Limb (tissue), 2 donors: Measurements from ENCODE around the gene RNF111.

ENCODE experiments used
- DNase-seq, 2 donors: peaks; one replicate each; pipeline ENCODE4 v3.0.0-alpha.2; 2016; ENCODE audit errors: extremely low spot score in 2 of 2

RNF111 gene

DNA sequence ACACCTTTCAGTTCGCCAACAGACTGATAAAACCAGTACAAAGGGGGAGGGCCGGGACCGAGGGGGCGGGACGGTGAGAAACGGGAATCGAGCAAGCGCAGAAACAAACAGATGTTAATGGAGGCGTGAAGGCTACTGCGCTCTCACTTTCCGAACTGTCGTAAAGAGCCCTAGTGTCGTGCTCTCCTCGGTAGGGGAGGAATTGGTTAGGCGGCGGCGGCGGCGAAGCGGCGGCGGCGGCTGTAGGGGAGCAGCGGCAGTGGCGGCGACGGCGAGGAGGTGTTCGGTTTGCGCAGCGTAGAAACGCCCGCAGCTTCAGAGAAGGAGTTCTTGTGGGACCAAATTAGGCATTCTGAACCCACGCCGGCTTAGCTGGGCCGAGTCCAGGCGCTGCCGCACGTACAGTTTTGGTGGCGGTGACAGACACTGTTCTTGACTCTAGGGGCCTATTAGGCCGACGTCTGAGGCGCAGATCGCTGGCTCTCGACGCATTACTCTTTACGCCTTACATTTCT, at the start of gene RNF111:
Gene RNF111 (plus strand): TSS at position 173 of the 515 bp plus-strand sequence. CDS start 43,160 bp downstream, outside the sequence.
- DNase-seq, result peak; percentile 90 to 97

DNA sequence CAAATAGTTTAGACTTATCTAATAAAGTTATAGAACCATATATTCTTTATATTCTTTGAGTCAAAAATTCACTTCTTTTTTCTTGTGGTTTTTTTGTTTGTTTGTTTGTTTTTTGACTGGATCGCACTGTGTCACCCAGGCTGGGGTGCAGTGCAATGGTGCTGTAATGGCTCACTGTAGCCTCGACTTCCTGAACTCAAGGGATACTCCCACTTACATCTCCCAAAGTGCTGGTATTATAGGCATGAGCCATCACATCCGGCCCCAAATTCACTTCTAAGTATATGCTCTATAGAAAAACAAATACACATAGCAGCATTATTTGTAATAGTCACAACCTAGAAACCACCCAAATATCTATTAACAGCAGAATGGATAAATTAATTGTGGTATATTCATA, 40.3 kb upstream of the RNF111 start:
- no peak for DNase-seq

DNA sequence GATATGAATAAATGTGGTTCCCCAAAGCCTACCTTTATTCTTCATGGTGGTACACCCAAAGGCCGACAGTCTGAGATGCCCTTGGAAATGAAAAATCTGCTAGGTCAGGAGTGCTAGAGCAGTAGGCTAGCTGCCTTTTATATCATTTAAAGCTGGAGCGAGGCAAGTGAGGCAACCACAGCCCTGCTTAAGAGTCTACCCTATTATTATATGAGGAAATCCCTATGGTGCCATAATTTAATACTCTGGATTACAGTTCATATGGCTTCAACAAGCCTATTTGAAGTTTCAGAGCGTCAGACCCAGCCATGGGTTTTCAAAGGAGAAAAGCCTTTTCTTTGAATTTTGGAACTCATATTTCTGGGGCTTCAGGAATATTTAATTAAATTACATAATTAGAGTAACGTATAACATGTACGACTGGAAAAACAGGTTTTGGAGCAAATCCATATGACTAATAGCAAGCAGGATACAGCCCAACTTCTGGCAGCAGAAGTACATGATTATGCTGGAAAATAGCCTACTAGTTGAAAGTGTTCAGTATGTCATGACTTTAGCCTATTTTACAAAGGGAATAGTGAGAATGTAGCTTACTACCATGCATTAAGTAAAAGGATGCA, 36.0 kb upstream of the RNF111 start:
- peak in 1 of 2 donors; percentile 60 for DNase-seq

DNA sequence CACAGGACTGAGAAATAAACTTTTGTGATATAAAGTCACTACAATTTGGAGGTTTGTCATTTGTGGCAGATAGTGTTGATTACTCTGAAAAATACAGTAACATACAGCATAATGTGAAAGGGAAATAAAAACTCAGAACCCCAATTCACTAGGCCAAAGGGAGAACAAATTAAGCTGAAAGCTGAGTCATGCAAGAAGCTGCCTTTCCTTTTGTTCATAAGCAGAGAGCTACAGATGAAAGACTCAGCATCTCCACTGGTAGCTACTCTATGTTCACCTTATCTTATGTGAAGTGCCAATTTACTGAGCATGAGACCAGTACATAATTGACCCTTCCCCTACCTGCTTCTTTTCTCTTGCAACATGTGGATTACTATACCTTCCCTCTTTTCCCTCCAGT, 34.7 kb upstream of the RNF111 start:
- DNase-seq, result no peak

DNA sequence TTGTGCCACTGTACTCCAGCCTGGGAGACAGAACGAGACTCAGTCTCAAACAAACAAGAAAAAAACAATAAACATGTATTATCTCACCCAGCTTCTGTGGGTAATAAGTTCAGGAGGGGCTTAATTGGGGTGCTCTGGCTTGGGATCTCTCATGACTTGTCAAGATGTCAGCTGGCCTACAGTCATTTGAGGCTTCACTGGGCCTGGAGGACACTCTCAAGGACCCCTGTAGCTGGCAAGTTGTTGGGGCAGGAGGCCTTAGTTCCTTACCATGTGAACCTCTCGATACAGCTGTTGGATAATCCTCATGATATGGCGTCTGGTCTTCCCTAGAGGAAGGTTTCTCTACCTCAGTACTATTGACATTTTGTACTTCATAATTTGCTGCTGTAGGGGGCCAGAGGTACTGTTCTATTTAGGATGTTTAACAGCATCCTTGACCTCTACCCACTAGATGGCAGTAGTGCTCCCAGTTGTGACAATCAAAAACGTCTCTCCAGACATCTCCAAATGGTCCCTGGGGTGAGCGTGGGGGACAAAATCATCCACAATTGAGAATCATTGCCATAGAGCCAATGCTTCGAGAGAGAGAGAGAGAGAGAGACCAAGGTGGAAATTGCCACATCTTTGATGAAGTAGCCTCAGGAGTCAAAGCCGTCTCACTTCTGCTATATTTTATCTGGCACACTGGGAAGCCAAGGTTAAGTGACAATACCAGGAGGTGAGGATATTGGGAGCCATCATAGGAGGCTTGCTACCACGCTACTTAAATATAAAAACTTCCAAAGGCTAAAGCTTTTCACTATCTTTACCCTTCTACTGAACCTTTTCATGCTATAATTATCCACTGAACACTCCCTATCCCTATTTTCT, 30.1 kb upstream of the RNF111 start:
- peak; percentile 32 to 36 for DNase-seq

DNA sequence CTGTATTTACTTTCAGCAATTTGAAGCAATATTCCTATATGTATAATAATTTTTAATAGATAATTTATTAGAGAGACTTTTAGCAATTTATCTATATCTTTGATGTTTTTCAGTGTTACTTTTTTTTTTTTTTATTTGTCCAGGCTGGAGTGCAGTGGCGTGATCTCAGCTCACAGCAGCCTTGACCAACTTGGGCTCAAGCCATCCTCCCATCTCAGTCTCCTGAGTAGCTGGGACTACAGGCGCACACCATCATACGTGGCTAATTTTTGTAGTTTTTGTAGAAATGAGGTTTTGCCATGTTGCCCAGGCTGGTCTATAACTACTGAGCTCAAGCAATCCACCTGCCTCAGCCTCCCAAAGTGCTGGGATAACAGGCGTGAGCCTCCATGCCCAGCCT, 28.7 kb upstream of the RNF111 start:
- DNase-seq, result no peak

DNA sequence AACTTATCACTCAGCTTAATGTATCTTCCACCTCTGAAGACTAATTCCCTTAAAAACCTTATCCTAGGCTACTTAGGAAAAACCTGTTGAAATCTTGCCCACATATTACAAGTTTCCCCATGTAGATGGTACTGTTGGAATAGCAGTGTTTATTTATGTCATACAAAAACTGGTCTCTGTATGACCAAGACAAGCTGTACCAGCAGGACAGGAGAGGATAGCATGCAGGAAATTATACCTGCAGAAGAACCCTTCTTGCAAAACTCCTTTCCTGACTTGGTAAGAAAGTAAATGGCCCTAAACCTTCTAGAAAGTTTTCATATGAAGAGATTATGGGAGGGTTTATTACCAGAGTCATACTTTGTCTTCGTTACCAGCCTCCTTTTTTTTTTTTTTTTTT, 25.3 kb upstream of the RNF111 start:
- no peak for DNase-seq

DNA sequence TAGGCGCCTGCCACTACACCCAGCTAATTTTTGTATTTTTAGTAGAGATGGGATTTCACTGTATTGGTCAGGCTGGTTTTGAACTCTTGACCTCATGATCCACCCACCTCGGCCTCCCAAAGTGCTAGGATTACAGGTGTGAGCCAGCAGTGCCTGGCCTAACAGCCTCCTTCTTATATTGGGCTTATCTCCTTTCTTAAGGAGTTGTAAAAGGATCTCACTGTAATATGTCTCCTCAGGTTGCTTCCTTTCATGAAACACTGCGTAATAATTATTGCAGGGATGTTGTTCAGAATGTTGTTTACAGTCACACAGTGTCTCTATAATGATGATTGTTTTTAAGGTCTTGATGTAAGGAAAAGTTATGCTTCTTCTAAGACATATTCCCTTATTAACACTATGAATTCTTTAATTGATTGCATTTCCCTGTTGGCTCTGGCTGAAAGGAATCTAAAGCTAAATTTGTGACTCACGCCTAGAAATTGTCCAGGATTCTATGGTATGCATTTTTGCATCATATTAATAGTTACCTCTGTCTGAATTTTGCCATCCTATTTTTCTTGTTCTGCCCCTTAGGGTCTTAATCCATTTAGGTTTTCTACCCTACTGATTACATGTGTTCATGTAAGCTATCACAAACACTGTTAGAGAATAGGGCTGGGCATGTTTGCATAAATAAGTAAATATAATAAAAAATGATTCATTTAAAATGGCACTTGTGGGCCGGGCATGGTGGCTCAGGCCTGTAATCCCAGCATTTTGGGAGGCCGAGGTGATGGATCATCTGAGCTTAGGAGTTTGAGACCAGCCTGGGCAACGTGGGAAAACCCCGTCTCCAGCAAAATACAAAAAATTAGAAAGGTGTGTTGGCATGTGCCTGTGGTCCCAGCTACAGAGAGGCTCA, 24.5 kb upstream of the RNF111 start:
- DNase-seq, result no peak

DNA sequence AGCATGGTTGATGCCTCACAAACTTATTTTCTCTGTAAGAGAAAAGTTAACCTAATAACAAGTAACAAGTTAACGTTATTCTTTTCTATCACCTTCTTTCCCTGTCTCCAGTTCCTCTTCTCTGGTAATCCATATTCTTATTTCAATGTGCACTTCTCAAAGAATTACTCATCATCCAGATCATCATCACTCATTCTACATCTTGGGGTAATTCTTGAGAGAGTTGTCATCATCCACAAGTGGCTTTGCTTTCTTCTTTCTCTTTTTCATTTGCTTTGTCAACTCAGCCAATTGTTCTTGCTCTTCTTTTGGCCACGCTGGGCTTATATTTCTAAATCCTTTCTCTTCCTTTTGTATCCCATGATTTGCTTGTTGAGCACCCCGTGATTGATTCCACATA, 20.8 kb upstream of the RNF111 start:
- no peak for DNase-seq

DNA sequence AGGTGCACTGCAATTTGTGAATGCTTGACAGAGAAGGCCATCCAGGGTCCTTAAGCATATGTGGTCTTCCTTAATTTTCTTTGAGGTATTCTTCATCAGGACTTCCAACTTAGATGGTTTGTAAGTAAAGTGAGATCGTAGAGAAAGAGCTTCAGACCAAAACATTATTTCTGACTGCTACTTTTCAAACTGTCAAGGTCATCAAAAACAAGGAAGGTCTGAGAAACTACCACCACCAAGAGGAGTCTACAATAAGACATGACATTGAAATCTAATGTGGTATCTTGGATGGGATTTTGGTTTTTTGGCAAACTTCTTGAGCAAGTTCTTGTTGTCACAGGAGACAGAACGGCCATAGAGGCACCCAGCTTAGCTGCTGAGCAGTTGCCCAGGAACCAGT, 20.0 kb upstream of the RNF111 start:
- DNase-seq, result no peak

DNA sequence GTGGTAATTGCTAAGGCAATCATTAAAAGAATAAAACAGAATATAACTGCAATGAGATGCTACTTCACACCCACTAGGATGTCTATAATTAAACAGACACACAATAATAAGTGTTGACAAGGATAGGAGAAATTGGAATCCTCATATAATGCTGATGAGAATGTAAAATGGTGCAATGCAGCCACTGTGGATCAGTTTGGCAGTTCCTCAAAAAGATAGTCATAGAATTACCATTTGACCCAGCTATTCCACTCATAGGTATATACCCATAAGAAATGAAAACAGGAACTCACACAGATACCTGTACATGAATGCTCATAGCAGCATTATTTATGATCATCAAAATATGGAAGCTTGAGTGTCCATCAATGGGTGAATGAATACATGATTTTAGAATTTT, 9.6 kb upstream of the RNF111 start:
- DNase-seq, result no peak

DNA sequence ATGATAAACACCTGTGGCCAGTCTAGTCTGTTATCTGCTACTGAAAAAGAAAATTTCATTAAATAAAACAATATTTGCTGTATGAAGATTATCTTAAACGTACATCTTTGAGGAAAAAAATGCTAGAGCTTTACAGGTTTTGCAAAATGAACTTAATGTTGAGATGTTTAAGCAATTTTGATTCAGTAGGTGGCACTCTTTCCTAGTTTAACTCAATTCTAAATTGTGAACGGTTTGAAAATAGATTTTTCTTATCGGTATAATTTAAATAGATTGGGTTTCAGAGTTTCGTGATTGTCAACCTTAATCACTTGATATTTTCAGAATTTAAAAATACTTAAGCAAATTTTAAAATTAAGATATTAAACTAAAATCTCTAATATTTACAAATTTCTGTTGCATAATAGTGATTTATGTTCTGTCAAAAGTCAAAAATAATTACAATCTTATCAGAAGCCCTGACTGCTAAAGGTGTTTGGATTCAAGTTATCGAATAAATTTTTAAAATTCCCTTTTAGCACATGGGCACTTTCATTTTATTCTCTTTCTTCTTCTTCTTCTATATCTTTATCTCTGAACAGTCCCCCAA, 7.0 kb upstream of the RNF111 start:
- DNase-seq, result peak in 1 of 2 donors; percentile 57

DNA sequence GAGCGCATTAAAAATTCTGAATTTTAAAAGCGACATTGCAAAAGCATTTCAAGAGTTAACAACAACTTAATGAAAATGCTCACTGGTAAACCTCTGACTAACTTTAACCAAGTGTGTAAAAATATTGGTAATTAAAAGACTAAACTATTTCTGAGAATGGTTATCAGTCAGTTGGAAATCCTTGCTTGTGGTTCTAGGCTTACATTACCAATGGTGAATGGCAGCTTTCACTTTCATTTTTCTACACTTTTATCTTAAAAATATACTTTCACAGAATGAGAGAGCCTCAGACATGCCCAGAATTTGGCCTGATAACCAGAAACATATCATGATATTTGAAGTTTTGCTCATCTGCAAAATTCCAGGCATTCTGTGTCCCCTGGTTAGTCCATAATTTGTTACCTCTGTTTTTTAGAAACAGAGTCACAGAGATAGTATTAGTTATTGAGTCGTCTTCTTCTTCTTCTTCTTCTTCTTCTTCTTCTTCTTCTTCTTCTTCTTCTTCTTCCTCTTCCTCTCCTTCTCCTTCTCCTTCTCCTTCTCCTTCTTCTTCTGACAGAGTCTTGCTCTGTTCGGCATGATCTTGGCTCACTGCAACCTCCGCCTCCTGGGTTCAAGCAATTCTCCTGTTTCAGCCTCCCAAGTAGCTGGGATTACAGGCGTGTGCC, 5.5 kb upstream of the RNF111 start:
- DNase-seq, result no peak

DNA sequence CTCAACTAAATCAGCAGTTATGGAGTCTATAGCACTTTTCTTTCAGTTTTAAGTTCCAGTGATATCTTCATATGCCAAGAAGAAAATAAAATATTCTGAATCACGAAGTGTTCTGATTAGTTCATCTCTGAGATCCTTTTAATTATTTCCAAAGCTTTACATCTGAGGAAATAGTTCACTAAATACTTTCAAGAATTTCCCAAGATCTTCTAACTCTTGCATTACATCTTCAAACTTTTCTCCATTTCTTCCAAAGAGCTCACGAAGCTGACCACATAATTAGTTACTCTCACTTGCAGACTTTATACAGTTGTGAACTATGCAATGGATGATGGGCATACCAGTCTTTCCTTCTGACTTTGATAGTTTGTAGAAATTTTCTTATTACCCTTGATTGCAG, 4.2 kb upstream of the RNF111 start:
- no peak for DNase-seq

DNA sequence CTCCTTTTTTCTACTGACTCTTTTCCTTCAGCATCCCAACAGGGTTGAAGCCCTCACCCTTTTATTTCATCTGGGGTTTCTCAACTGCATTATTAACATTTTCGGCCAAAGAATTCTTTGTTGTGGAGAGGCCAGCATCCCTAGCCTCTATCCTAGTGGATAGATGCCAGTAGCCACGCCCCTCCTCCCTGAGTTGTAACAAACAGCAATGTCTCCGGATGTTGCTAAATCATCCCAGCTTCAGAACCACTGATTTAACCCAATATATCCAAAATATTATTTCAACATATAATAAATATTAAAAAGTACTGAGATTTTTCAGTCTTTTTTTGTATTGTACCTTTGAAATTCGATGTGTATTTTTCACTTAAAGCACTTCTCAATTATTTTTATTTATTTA, 2.0 kb upstream of the RNF111 start:
- DNase-seq, result no peak

DNA sequence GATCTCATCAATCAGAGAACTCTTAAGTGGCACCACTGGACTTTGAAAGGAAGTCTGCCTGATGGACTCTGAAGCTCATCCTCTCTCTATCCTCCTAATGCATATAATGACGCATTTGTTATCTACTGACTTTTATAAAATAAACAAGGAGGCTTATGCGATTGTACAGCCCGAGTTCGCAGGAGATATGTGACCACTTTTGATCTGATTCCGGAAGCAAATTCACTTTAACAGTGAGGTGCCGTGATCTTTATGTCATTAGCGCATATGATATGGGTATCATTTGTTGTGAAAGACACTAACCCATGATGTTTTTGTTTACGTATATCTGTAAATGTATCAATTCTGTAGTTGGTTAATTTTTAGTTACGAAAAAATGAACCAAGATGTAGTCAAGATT, 427 bp upstream of the RNF111 start:
- no peak for DNase-seq

DNA sequence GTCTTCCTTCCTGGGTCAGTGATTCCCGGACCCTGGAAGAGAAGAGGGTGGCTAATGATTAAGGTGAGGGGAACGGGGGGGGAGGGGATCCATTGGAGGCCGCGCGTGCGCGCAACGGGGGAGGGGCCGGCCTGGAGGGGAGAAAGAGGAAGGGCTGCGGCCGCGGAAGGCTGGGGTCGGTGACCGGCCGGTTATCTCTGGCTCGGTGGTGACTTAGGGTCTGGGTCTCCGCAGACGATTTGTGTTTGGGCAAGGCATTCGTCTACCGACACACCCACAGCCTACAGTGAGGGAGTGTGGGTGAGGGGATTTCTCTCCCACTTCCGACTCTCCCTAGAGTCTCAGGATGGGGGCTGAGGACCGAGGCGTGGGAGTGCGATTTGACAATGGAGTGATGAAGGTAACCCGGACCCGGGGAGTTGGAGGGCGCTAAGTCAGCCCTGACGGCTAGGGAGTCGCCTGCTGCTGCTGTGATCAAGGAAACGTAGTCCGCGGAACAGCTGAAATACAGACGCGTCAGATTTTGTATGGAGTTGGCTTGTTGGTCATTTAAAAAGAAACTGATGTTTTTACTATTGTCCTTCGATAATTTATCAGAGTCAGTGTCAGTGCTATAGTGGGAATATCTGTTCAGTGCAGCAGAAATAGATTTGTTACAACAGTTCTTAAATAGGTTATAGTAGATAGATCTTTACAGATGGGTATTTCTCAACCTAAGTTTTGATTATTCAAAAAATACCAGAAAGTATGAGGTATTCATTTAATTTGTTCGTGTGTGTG, 733 bp downstream of the RNF111 start:
- peak; percentile 8 to 86 for DNase-seq

DNA sequence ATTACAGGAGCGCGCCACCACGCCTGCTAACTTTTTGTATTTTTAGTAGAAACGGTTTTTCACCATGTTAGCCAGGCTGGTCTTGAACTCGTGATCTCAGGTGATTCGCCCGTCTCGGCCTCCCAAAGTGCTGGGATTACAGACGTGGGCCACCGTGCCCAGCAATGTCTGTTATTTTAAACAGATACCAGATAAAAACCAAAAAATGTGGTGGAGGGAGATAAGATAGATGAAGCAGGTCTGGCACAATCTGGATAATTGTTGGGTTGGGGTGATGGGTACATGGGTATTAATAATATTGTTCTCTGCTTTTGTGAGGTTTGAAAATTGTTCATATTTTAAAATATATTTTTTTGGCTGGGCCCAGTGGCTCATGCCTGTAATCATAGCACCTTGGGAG, 4.7 kb downstream of the RNF111 start:
- DNase-seq, result no peak

DNA sequence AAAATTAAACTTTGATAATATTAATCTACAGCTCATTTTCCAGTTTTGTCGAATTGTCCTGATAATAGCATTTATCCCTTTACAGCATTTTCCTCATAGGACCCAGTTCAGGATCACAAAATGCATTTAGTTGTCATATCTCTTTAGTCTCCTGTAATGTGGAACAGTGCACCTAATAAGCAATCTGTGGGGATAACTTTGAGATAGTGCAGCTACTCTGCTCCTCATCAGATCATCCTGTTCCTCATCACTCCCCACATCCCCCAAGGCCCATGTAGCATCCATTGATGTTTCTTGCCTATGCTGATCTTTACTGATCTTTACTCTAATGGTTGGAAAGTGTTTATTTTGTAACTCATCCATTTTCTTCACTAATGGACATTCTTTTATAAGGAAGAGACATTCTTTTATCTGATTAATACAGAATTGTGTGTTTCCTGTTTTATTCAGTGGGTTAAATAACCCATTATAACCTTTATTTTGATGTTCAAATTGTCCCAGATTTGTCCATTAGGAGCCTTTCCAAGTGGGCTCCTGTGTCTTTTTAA, 7.5 kb downstream of the RNF111 start:
- no peak for DNase-seq

DNA sequence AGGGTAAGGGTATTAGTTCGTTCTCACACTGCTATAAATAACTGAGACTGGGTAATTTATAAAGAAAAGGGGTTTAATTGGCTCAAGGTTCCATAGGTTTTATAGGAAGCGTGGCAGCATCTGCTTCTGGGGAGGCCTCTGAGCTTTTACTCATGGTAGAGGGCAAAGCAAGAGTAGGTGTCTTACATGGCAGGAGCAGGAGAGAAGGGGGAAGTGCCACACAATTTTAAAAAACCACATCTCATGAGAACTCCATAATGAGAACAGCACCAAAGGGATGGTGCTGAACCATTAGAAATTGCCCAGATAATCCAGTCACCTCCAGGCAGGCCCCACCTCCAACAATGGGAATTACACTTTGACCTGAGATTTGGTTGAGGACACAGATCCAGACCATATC, 12.2 kb downstream of the RNF111 start:
- no peak for DNase-seq
